IMR-90 (cell line): Measurements from ENCODE around the gene OTUD5. TPM values are rescaled to one million over a fixed set of nuclear protein-coding genes. Genes with fewer than 3 reads are reported as not detected.

Experiments used
- ATAC-seq: fragments of 200-7000 bp; cut with Tn5 transposase; 2 replicates; pipeline ENCODE4 v1.9.1; 2020; ENCODE audit warnings: low read depth, mild to moderate bottlenecking, moderate library complexity
- BruUV-seq: library from RNA; stranded (reverse); fragments of 400-500 nt; replicated peaks from 2 replicates; lab custom pipeline; 2021; lab: Mats Ljungman, UMichigan
- CTCF ChIA-PET: fragments of 300-600 bp; formaldehyde crosslinking; extraction: SDS; loops from one replicate; lab custom pipeline; 2021; ENCODE audit warnings: antibody characterized with exemption; lab: Yijun Ruan, JAX
- POLR2A ChIA-PET: fragments of 300-600 bp; sonication (Branson Sonifier 250); formaldehyde crosslinking; loops from one replicate; lab custom pipeline; 2022; ENCODE audit warnings: antibody characterized with exemption; ENCODE audit not compliant: unreplicated experiment; lab: Charles Lee
- DNase-seq: peaks from one replicate; pipeline ENCODE4 v3.0.0; 2013
- H2AFZ ChIP-seq: replicated peaks from 2 replicates; pipeline ENCODE3; 2013; ENCODE audit warnings: low read length, mild to moderate bottlenecking; ENCODE audit not compliant: poor library complexity
- H2AK5ac ChIP-seq: 2 replicates; pipeline ENCODE4 v1.6.1; 2013; ENCODE audit warnings: low read depth, low read length, inconsistent platforms
- H2AK9ac ChIP-seq: replicated peaks from 2 replicates; pipeline ENCODE3; 2013; ENCODE audit warnings: mild to moderate bottlenecking, low read depth, low read length, moderate library complexity; ENCODE audit not compliant: poor library complexity
- H2BK120ac ChIP-seq: 2 replicates; pipeline ENCODE4 v1.6.1; 2013; ENCODE audit warnings: low read depth, low read length, inconsistent platforms
- H2BK15ac ChIP-seq: 3 replicates; pipeline ENCODE4 v1.6.1; 2013; ENCODE audit warnings: low read depth, low read length, inconsistent platforms
- H2BK20ac ChIP-seq: 2 replicates; pipeline ENCODE4 v1.6.1; 2013; ENCODE audit warnings: low read depth, mild to moderate bottlenecking, inconsistent platforms, low read length, moderate library complexity
- H2BK5ac ChIP-seq: 2 replicates; pipeline ENCODE4 v1.6.1; 2013; ENCODE audit warnings: mild to moderate bottlenecking, low read depth, low read length, inconsistent platforms; ENCODE audit not compliant: poor library complexity, severe bottlenecking
- H3K14ac ChIP-seq: replicated peaks from 2 replicates; pipeline ENCODE4 v1.6.1; 2013; ENCODE audit warnings: low read depth, low read length, inconsistent platforms
- H3K18ac ChIP-seq: 2 replicates; pipeline ENCODE4 v1.6.1; 2013; ENCODE audit warnings: low read depth, low read length, control low read depth
- H3K23ac ChIP-seq: 2 replicates; pipeline ENCODE4 v1.6.1; 2013; ENCODE audit warnings: low read depth, low read length, inconsistent platforms
- H3K27ac ChIP-seq: 2 replicates; pipeline ENCODE4 v1.5.1; 2013; ENCODE audit warnings: mild to moderate bottlenecking, control low read depth, low read length; ENCODE audit not compliant: insufficient read depth
- H3K27me3 ChIP-seq: 2 replicates; pipeline ENCODE4 v1.6.1; 2013; ENCODE audit warnings: low read length; ENCODE audit not compliant: control insufficient read depth, insufficient read depth
- H3K36me3 ChIP-seq: 2 replicates; pipeline ENCODE4 v1.6.1; 2013; ENCODE audit warnings: low read length, mixed read lengths; ENCODE audit not compliant: control insufficient read depth, insufficient read depth
- H3K4ac ChIP-seq: 2 replicates; pipeline ENCODE4 v1.6.1; 2013; ENCODE audit warnings: low read depth, low read length, inconsistent platforms
- H3K4me1 ChIP-seq: 2 replicates; pipeline ENCODE4 v1.6.1; 2013; ENCODE audit warnings: low read length, mixed read lengths; ENCODE audit not compliant: control insufficient read depth, insufficient read depth
- H3K4me2 ChIP-seq: 2 replicates; pipeline ENCODE4 v1.6.1; 2013; ENCODE audit warnings: low read depth, mild to moderate bottlenecking, control low read depth, low read length, moderate library complexity
- H3K4me3 ChIP-seq: 2 replicates; pipeline ENCODE4 v1.5.1; 2013; ENCODE audit warnings: low read depth, mild to moderate bottlenecking, control low read depth, low read length, moderate library complexity; ENCODE audit not compliant: insufficient read depth
- H3K56ac ChIP-seq: 2 replicates; pipeline ENCODE4 v1.6.1; 2013; ENCODE audit warnings: low read length, inconsistent platforms; ENCODE audit not compliant: insufficient read depth; ENCODE audit errors: extremely low read depth
- H3K79me1 ChIP-seq, 2 experiments: 2 replicates each; pipeline ENCODE4 v1.6.1; 2013; ENCODE audit warnings: low read length in 2 of 2, inconsistent platforms in 1 of 2, low read depth in 1 of 2
- H3K9ac ChIP-seq: 2 replicates; pipeline ENCODE4 v1.6.1; 2013; ENCODE audit warnings: low read depth, low read length, control low read depth
- H3K9me1 ChIP-seq: 2 replicates; pipeline ENCODE4 v1.6.1; 2013; ENCODE audit warnings: low read length, inconsistent platforms; ENCODE audit not compliant: insufficient read depth
- H3K9me3 ChIP-seq: 2 replicates; pipeline ENCODE4 v1.6.1; 2013; ENCODE audit warnings: low read length; ENCODE audit not compliant: control insufficient read depth, insufficient read depth
- H4K20me1 ChIP-seq: 2 replicates; pipeline ENCODE4 v1.6.1; 2013; ENCODE audit warnings: low read length, inconsistent platforms; ENCODE audit not compliant: insufficient read depth
- H4K5ac ChIP-seq: 2 replicates; pipeline ENCODE4 v1.6.1; 2013; ENCODE audit warnings: mild to moderate bottlenecking, low read depth, low read length, control low read depth
- H4K8ac ChIP-seq, 2 experiments: 2 replicates each; pipeline ENCODE4 v1.6.1; 2013; ENCODE audit warnings: low read depth in 2 of 2, low read length in 2 of 2, control low read depth in 1 of 2, inconsistent platforms in 1 of 2
- H4K91ac ChIP-seq: 2 replicates; pipeline ENCODE4 v1.6.1; 2013; ENCODE audit warnings: low read depth, low read length, inconsistent platforms; ENCODE audit not compliant: insufficient read depth
- BHLHE40 ChIP-seq: fragments of 150-350 bp; IDR thresholded peaks from 2 replicates; pipeline ENCODE4 v1.6.1; 2016; ENCODE audit warnings: mild to moderate bottlenecking, low read depth, low read length
- CEBPB ChIP-seq: IDR thresholded peaks from 2 replicates; pipeline ENCODE4 v1.6.1; 2012; ENCODE audit warnings: low read depth, low read length, improper control_type of control experiment
- CHD1 ChIP-seq: IDR thresholded peaks from 2 replicates; pipeline ENCODE4 v1.6.1; 2012; ENCODE audit warnings: low read depth, low read length, improper control_type of control experiment
- FOS ChIP-seq: fragments of 150-350 bp; IDR thresholded peaks from 2 replicates; pipeline ENCODE4 v1.6.1; 2016; ENCODE audit warnings: low read depth, low read length
- MAZ ChIP-seq: IDR thresholded peaks from 2 replicates; pipeline ENCODE4 v1.6.1; 2012; ENCODE audit warnings: low read depth, mild to moderate bottlenecking, low read length, improper control_type of control experiment, moderate library complexity, borderline replicate concordance
- POLR2A ChIP-seq: IDR thresholded peaks from 2 replicates; pipeline ENCODE4 v1.6.1; 2012; ENCODE audit warnings: mild to moderate bottlenecking, low read depth, low read length
- RAD21 ChIP-seq: IDR thresholded peaks from 2 replicates; pipeline ENCODE4 v1.6.1; 2012; ENCODE audit warnings: low read length, improper control_type of control experiment
- RCOR1 ChIP-seq: IDR thresholded peaks from 2 replicates; pipeline ENCODE4 v1.6.1; 2012; ENCODE audit warnings: mild to moderate bottlenecking, low read length, improper control_type of control experiment; ENCODE audit not compliant: insufficient replicate concordance
- RFX5 ChIP-seq: IDR thresholded peaks from 2 replicates; pipeline ENCODE4 v1.8.0; 2012; ENCODE audit warnings: low read depth, mild to moderate bottlenecking, low read length, moderate library complexity
- SMC3 ChIP-seq: fragments of 150-350 bp; IDR thresholded peaks from 2 replicates; pipeline ENCODE4 v1.6.1; 2016; ENCODE audit warnings: low read depth, mild to moderate bottlenecking, antibody characterized with exemption, low read length, moderate library complexity
- WGBS, 2 experiments: methylation state at CpG; one replicate each; pipeline versions ENCODE4 v1.1.5 to v1.1.7; 2013; ENCODE audit warnings: missing lambda C conversion rate in 2 of 2; ENCODE audit not compliant: insufficient read length in 1 of 2; ENCODE audit errors: extremely low coverage in 2 of 2; 5-methylcytosine and 5-hydroxymethylcytosine counted together
- dilution Hi-C: fragments of 300-500 bp; cut with HindIII; formaldehyde crosslinking; loops from one replicate; pipeline ENCODE4 v1.14.3; 2018; ENCODE audit warnings: low sequenced_read_pairs; ENCODE audit not compliant: unreplicated experiment
- in situ Hi-C: fragments of 300-500 bp; cut with MboI; formaldehyde crosslinking; loops from 3 replicates; pipeline ENCODE4 v1.14.3; 2019; ENCODE audit warnings: low sequenced_read_pairs, inconsistent platforms, mixed read lengths
- intact Hi-C: fragments of 100-400 bp; cut with micrococcal nuclease; formaldehyde crosslinking; loops from 2 replicates; pipeline ENCODE4 v1.10.0; 2022
- polyA plus RNA-seq, 3 experiments: library from polyadenylated mRNA; depleted of rRNA; stranded (reverse); fragments of >200 nt; gene quantifications; 2 replicates each; pipeline ENCODE4 v1.2.3, GENCODE V29; 2012; ENCODE audit warnings: low replicate concordance in 1 of 3
- total RNA-seq: library from RNA; depleted of rRNA; stranded (reverse); fragments of >200 nt; gene quantifications from 2 replicates; pipeline ENCODE4 v1.2.3, GENCODE V29; 2012
- TF ChIP-seq, protein P1 (sequence below): conservative IDR thresholded peaks from 2 replicates; pipeline ENCODE4 v1.5.1; 2012; ENCODE audit warnings: mild to moderate bottlenecking, low read depth, low read length, improper control_type of control experiment
- TF ChIP-seq, protein P2 (sequence below): fragments of 150-350 bp; IDR thresholded peaks from 2 replicates; pipeline ENCODE4 v1.6.1; 2017; ENCODE audit warnings: mild to moderate bottlenecking, antibody characterized with exemption, low read length, low read depth
- TF ChIP-seq, protein P3 (sequence below): fragments of 150-350 bp; IDR thresholded peaks from 2 replicates; pipeline ENCODE4 v1.6.1; 2016; ENCODE audit warnings: low read depth, mild to moderate bottlenecking, low read length, moderate library complexity, borderline replicate concordance

Gene OTUD5
- total and polyA plus RNA-seq, 2 of the 4 experiments (the other 2 are of a cell fraction) = 30.6 to 50.4 TPM

DNA sequence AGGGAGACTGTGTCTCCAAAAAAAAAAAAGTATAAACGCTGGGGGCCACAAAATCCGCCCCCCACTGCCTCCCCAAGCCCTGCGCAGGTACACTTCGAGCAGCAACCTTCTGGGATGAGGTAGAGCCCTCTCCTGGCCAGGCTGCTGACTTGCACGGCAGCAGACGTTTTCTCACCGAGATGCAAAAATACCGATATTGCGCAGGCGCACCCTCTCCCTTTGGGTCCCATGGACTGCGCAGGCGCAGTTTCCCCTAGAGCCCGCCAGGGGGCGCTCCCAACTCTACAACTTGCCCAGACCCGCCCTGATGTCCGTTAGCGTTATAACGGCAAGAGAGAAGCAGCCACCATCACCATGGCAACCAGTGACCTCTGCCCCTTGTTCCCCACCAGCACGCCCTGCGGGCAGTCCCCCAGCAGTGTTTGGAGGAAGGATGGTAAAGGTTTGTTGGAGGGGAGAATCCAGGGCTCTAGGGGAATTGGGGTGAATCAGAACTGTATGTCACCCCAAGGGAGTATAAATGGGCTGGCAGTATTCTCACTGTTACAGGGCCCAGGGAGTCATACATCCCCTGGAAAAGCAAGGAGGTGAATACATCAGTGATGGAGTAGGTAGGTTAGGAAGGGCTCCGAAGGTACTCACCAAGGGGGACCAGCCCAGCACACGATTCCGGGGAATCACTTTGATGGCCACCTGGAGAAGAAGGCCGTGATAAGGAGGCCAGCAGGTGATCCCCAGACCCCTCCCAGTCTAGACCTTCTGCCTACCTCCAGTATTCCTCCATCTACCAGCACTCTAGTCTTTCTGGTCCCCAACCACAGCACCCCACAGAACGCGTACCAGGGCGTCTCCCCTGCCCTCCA lies 40.0 kb downstream of the OTUD5 start:
- peak overlapping the region; percentile 93 for H3K4me2 ChIP-seq
- peak; percentile 46 for TF ChIP-seq RAD21
- TF ChIP-seq, protein P1, sequence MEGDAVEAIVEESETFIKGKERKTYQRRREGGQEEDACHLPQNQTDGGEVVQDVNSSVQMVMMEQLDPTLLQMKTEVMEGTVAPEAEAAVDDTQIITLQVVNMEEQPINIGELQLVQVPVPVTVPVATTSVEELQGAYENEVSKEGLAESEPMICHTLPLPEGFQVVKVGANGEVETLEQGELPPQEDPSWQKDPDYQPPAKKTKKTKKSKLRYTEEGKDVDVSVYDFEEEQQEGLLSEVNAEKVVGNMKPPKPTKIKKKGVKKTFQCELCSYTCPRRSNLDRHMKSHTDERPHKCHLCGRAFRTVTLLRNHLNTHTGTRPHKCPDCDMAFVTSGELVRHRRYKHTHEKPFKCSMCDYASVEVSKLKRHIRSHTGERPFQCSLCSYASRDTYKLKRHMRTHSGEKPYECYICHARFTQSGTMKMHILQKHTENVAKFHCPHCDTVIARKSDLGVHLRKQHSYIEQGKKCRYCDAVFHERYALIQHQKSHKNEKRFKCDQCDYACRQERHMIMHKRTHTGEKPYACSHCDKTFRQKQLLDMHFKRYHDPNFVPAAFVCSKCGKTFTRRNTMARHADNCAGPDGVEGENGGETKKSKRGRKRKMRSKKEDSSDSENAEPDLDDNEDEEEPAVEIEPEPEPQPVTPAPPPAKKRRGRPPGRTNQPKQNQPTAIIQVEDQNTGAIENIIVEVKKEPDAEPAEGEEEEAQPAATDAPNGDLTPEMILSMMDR = peak; percentile 91
- no peak for TF ChIP-seq RCOR1
- TF ChIP-seq, protein P2, sequence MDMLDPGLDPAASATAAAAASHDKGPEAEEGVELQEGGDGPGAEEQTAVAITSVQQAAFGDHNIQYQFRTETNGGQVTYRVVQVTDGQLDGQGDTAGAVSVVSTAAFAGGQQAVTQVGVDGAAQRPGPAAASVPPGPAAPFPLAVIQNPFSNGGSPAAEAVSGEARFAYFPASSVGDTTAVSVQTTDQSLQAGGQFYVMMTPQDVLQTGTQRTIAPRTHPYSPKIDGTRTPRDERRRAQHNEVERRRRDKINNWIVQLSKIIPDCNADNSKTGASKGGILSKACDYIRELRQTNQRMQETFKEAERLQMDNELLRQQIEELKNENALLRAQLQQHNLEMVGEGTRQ = no peak
- TF ChIP-seq, protein P3, sequence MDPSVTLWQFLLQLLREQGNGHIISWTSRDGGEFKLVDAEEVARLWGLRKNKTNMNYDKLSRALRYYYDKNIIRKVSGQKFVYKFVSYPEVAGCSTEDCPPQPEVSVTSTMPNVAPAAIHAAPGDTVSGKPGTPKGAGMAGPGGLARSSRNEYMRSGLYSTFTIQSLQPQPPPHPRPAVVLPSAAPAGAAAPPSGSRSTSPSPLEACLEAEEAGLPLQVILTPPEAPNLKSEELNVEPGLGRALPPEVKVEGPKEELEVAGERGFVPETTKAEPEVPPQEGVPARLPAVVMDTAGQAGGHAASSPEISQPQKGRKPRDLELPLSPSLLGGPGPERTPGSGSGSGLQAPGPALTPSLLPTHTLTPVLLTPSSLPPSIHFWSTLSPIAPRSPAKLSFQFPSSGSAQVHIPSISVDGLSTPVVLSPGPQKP = no peak
- no peak for TF ChIP-seq CEBPB
- no peak for TF ChIP-seq BHLHE40
- no peak for TF ChIP-seq POLR2A
- no peak for TF ChIP-seq FOS
- peak; percentile 43 for TF ChIP-seq SMC3
- no peak for TF ChIP-seq RFX5
- no peak for TF ChIP-seq CHD1
- TF ChIP-seq MAZ = no peak

More for the DNA sequence above, 40.0 kb downstream of the OTUD5 start:
- no peak overlapping the region for H4K5ac ChIP-seq
- peaks cover 5% of the 10 kb centered on the region; the same call in 1 of the 2 replicates for H3K9me1 ChIP-seq
- intact Hi-C loops = loop anchor here (2.0 to 5.0 kb wide), 3 partner anchors 125 to 269 kb away; partner anchors contain the start of genes SUV39H1 and TFE3
- no peak overlapping the region for H3K56ac ChIP-seq
- H3K23ac ChIP-seq = no peak overlapping the region; the same call in 1 of the 2 replicates
- H2AFZ ChIP-seq = peak overlapping the region; percentile 67
- H4K8ac ChIP-seq = peak overlapping the region in 1 of 2 experiments; percentile 56; a peak in 1 of 4 replicates
- H2BK5ac ChIP-seq = no peak overlapping the region
- ATAC-seq (peak; percentile 70), DNase-seq (peak; percentile 85)
- no peak overlapping the region for H3K4me3 ChIP-seq
- no peak overlapping the region for H3K27ac ChIP-seq
- H3K9ac ChIP-seq = no peak overlapping the region
- peaks cover 16% of the 10 kb centered on the region; the same call in 1 of the 2 replicates for H4K20me1 ChIP-seq
- in situ Hi-C loops = no loop called here
- 52% methylated on average over 12 of the region's 27 CpGs; no CpG with 5 or more reads in 1 of the 2 experiments for WGBS, 2 experiments
- H3K14ac ChIP-seq = no peak overlapping the region
- 0 out of 2 replicates have a peak overlapping the region, but pooled peaks have one; percentile 19 for H3K4ac ChIP-seq
- H2BK120ac ChIP-seq = no peak overlapping the region
- BruUV-seq = no TSS peak
- no peak overlapping the region for H2BK20ac ChIP-seq
- no peaks in the 10 kb centered on the region for H3K27me3 ChIP-seq
- peak overlapping the region; percentile 55 for H2AK9ac ChIP-seq
- peaks cover 4 to 21% of the 10 kb centered on the region in 2 experiments; a peak in 2 of 4 replicates for H3K79me1 ChIP-seq
- H2AK5ac ChIP-seq = no peak overlapping the region; the same call in none of the 2 replicates
- H3K36me3 ChIP-seq = peaks cover 2% of the 10 kb centered on the region; the same call in 1 of the 2 replicates
- no peak overlapping the region for H4K91ac ChIP-seq
- CTCF ChIA-PET = interaction anchor here (0.9 kb wide), 1 partner anchor 127 kb away, joined by 3 read pairs; no protein-coding TSS in a partner anchor
- H2BK15ac ChIP-seq = no peak overlapping the region
- H3K18ac ChIP-seq = no peak overlapping the region
- peaks cover 3% of the 10 kb centered on the region; the same call in 1 of the 2 replicates for H3K4me1 ChIP-seq
- dilution Hi-C loops = no loop called here
- POLR2A ChIA-PET = no interaction called here
- no peaks in the 10 kb centered on the region for H3K9me3 ChIP-seq
